HG03575 (cell line): ENCODE measurements around the gene MOGAT1.
"Not testable (repeated sequence)": the region's sequence is repeated elsewhere in the genome, so short reads cannot be mapped to it uniquely, and the experiment has no call there.

Source experiments
- ATAC-seq: cut with Tn5 transposase; IDR thresholded peaks from one replicate; pipeline ENCODE4 v1.9.1; 2021; ENCODE audit not compliant: unreplicated experiment, insufficient number of reproducible peaks, low FRiP score; ENCODE audit errors: extremely low read depth

MOGAT1 gene

GRCh38 chr2:222668494-222669154, 2.8 kb upstream of the MOGAT1 start:
- ATAC-seq, result no peak

GRCh38 chr2:222669353-222669752, 2.1 kb upstream of the MOGAT1 start:
- ATAC-seq, result no peak

GRCh38 chr2:222670191-222671038, 1.0 kb upstream of the MOGAT1 start:
- no peak for ATAC-seq

GRCh38 chr2:222672068-222672401, 577 bp downstream of the MOGAT1 start:
- no peak for ATAC-seq

DNA sequence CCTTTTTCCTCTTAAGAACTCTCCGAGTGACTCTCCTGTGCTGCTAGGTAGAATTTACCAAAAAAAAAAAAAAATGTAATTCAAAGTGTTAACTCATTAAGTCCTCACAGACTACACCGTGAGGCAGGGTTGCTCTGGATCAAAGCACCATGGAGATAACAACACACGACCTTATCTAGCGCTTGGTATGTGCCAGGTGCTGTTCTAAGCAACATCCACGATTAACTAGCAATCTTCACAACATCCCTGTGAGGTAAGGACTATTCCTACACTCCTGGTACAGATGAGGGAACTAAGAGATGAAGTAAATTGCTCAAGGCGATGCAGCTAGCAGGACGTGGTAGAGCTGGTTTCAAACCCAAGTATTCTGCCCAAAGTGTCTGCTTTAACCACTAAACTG, 1.8 kb downstream of the MOGAT1 start:
- ATAC-seq, result no peak

DNA sequence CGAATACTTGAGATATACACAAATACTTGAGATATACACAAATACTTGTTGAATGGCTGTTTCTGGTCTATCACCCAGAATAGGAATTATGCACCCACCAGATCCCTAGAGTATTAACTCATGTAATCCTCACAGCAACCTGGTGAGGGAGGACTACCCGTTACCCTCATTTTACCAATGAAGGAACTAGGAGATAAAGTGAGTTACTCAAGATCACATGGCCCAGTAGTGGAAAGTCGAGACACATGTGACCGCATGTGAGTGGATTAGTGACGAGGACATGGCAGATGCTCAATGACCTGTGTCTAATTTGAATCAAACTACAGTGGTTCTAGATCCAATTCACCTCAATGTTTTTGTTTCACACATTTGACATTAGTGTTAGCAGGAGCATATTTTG, 2.4 kb downstream of the MOGAT1 start:
- no peak for ATAC-seq

DNA sequence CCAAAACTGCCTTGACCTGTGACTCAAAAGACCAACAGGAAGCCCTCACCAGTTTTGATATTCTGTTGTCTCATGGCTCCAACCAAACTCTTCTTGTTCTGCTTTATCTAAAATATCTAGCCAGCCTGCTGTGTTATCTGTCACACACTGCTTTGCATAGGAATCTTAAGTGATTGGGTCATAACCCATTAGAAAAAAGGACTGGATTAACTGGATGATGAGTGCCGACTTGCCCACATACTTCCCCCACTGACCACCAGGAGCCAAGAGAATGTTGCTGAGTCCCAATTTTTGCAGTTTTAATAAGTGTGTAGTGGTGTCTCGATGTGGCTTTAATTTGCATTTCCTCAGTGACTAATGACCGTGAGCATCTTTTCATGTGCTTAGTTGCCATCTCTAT, 6.5 kb downstream of the MOGAT1 start:
- ATAC-seq, result no peak

- ATAC-seq, result no peak
These were observed 12.3 kb downstream of the MOGAT1 start for GRCh38 chr2:222683805-222684204.

DNA sequence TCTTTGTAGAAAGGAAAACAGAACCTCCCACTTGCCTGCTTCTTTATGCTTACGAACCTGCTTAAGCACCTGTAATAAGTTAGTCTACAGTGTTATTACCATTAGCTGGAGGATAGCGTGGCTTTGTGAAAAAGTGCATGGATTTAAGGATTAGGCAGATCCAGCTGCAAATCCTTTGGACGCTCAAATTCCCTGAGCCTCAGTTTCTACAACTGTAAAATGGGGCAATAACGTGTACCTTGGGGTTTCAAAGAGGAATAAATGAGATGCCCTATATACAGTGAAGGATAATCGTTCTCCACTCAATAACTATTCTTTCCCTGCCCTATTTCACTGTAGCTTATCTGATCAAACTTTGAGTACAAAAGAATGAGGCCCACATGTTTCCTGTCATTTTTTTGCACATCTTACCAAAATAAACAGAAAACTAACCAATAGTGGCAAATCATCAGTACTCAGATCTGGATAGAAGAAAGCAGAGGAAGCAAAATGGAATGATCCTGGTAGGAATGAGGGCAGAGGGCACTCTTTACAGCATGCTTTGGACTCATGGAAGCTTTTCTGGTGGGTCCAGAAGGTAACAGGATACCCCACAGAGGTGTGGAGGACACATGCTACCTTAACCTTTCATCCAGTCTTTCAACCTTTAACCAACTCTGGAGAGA, 14.8 kb downstream of the MOGAT1 start:
- no peak for ATAC-seq

- no peak for ATAC-seq
These were observed 17.5 kb downstream of the MOGAT1 start for GRCh38 chr2:222688917-222689316.

- ATAC-seq, result no peak
These were observed 17.9 kb downstream of the MOGAT1 start for GRCh38 chr2:222689322-222689721.

GRCh38 chr2:222690564-222691200, 19.2 kb downstream of the MOGAT1 start:
- ATAC-seq, result peak; percentile 69

GRCh38 chr2:222693413-222693812, 22.0 kb downstream of the MOGAT1 start:
- ATAC-seq, result not testable (repeated sequence)

- no peak for ATAC-seq
These were observed 22.4 kb downstream of the MOGAT1 start for GRCh38 chr2:222693837-222694236.

DNA sequence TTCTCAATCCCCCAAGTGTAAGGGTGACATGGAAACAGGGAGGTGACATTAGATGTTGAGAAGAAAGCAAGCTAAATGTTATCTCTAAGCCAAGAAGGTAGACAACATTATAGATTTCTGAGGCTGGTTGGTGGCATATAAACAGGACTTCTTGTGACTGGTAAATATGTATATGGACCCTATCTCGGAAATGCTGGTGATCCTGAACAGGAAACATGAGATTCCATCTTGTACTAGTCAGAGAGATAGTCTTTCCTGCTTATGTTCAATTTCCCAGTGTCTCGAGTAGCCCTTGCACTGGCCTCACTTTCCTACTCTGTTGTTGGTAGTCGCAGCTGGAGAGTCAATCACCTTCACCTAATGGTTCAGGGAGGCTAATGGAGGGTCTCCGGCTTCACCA, 26.8 kb downstream of the MOGAT1 start:
- no peak for ATAC-seq

GRCh38 chr2:222701233-222701632, 29.8 kb downstream of the MOGAT1 start:
- ATAC-seq, result no peak

GRCh38 chr2:222701721-222702131, 30.3 kb downstream of the MOGAT1 start:
- no peak for ATAC-seq

DNA sequence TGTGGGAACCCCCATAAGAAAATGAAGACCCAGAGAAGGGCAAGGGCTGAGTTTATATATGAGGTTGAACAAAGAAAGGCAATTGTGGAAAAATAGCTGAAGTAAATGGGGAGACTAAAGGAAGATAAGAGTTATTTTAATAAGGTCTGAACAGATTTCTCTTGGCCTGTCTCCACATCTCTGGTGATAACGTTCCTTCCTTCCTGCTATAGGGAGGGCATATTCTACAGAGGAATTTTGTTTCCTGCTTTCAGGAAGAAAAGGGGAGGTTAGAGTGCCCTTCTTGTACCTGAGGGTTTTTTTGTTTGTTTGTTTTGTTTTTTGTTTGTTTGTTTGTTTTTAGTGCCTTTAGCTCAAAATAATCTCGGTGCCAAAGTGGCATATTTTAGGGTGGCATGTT, 31.6 kb downstream of the MOGAT1 start:
- no peak for ATAC-seq

DNA sequence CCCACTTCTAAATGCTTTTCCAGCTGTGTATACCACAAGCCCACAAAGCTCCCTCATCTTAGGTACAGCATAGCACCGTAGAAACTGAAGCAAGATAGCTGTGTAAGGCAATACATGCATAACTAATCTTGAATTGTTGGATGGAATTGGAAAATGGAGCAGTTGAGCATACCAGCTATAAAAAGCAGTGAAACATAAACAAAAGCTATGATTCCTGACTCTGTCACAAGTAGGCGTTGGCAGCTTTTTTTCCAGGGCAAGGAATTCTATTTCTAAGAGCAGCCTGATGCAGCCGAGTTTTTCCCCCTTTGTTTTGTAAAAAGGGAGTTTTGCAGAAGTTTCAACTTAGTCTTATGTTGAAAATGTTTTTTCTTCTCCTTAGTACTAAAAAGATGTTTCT, 32.4 kb downstream of the MOGAT1 start:
- ATAC-seq, result no peak

GRCh38 chr2:222706616-222707015, 35.2 kb downstream of the MOGAT1 start:
- ATAC-seq, result no peak
